Gastrocnemius medialis (tissue), 4 donors: Measurements from ENCODE around the gene CCL8.

Experiments
- CTCF ChIP-seq, 5 experiments: fragments of 450-650 bp in 3 of 5; fragments of 200-600 bp in 2 of 5; sonication (generic) in 2 of 5; IDR thresholded peaks in 4 of 5; conservative IDR thresholded peaks in 1 of 5; 1 replicate in 4 of 5; 2 replicates in 1 of 5; pipeline ENCODE4 v1.5.1; 2016 to 2019; ENCODE audit warnings: antibody characterized with exemption in 5 of 5, mild to moderate bottlenecking in 3 of 5, moderate library complexity in 3 of 5
- POLR2A ChIP-seq, 2 donors: fragments of 450-650 bp; IDR thresholded peaks; one replicate each; pipeline ENCODE4 v1.6.1; 2017; ENCODE audit warnings: antibody characterized with exemption in 2 of 2, mild to moderate bottlenecking in 2 of 2, moderate library complexity in 2 of 2

DNA sequence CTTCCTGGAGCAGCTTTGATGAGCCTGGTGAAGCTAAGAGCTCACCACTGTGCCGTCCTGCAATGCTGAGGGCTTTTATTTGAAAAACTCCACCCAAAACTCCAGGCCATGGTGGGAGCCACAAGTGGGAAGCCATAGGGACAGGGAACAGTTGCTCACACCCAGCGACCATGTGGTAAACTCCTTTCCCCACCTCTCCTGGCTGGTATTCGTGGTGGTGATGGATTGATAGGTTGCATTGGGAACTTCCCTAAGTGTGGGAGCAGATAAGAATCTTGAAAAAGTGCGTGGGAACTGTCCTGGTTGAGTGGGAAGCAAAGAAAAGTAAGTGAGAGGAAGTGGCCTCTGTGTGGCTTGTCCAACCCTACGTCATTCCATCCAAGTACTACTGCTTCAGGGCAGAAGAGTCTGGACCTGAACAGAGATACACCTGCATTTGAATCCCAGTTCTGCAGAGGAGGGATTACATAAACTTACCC is 44.0 kb downstream of the CCL8 start, which contains the start of gene CCL1:
- TF ChIP-seq CTCF (IDR thresholded peaks at IDR 0.05 in 4 of 5, conservative IDR thresholded peaks at IDR 0.05 in 1 of 5) (no peak), POLR2A (IDR thresholded peaks at IDR 0.05) (no peak)
